ENCODE results near the gene POLR1G.

POLR1G gene

DNA sequence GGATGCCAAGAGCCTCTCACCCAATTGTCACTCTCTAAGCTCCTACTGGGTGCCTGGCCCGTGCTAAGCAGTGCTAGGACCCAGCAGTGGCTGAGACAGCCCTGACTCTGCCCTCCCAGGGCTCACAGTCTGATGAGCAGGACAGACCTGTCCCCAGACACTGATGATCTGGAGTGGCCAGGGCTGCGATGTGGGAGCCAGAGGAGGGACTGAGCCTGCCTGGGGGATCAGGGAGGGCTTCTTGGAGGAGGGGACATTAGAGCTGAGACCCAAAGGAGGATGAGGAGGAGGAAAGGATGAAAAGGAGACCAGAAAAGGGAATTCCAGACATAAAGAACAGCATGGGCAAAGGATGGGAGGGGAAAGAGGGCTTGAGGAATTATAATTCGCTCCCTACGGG, 10.7 kb downstream of the POLR1G start:
- POLR2A ChIA-PET: no interaction called here
- H3K4me3 ChIP-seq (ENCODE audit: low read depth, low read length): no peak overlapping the region
- CTCF ChIA-PET: interaction anchor here (1.5 to 4.5 kb wide), 2 partner anchors 11 to 62 kb away, joined by 3 to 21 read pairs; no protein-coding TSS in a partner anchor
- no peak for DNase-seq (ENCODE audit: low read depth, low spot score)
- TF ChIP-seq, protein P1, sequence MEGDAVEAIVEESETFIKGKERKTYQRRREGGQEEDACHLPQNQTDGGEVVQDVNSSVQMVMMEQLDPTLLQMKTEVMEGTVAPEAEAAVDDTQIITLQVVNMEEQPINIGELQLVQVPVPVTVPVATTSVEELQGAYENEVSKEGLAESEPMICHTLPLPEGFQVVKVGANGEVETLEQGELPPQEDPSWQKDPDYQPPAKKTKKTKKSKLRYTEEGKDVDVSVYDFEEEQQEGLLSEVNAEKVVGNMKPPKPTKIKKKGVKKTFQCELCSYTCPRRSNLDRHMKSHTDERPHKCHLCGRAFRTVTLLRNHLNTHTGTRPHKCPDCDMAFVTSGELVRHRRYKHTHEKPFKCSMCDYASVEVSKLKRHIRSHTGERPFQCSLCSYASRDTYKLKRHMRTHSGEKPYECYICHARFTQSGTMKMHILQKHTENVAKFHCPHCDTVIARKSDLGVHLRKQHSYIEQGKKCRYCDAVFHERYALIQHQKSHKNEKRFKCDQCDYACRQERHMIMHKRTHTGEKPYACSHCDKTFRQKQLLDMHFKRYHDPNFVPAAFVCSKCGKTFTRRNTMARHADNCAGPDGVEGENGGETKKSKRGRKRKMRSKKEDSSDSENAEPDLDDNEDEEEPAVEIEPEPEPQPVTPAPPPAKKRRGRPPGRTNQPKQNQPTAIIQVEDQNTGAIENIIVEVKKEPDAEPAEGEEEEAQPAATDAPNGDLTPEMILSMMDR (IDR thresholded peaks at IDR 0.05; ENCODE audit: insufficient read depth, low read length, missing control alignments): no peak

GRCh38 chr19:45418802-45419201, 12.4 kb downstream of the POLR1G start:
- CTCF ChIA-PET: interaction anchor here (4.5 kb wide), 1 partner anchor 60 kb away, joined by 21 read pairs; no protein-coding TSS in a partner anchor
- POLR2A ChIA-PET: no interaction called here
- DNase-seq (ENCODE audit: low read depth, low spot score): no peak
- H3K4me3 ChIP-seq (ENCODE audit: low read depth, low read length): no peak overlapping the region
- TF ChIP-seq, protein P1 (IDR thresholded peaks at IDR 0.05; ENCODE audit: insufficient read depth, low read length, missing control alignments): no peak

GRCh38 chr19:45419396-45419795, 13.0 kb downstream of the POLR1G start:
- no peak overlapping the region for H3K4me3 ChIP-seq (ENCODE audit: low read depth, low read length)
- ChIA-PET POLR2A (no interaction called here), CTCF (interaction anchor here (3.1 kb wide), 1 partner anchor 67 kb away, joined by 13 read pairs; no protein-coding TSS in a partner anchor)
- no peak for DNase-seq (ENCODE audit: low read depth, low spot score)
- TF ChIP-seq, protein P1 (IDR thresholded peaks at IDR 0.05; ENCODE audit: insufficient read depth, low read length, missing control alignments): no peak

- ChIA-PET POLR2A (no interaction called here), CTCF (interaction anchor here (2.2 to 3.1 kb wide), 3 partner anchors 20 to 66 kb away, joined by 6 to 13 read pairs (median 11); no protein-coding TSS in a partner anchor)
- DNase-seq (ENCODE audit: low read depth, low spot score): no peak
- H3K4me3 ChIP-seq (ENCODE audit: low read depth, low read length): no peak overlapping the region
- TF ChIP-seq, protein P1 (IDR thresholded peaks at IDR 0.05; ENCODE audit: insufficient read depth, low read length, missing control alignments): no peak
Observed at GRCh38 chr19:45419895-45420294, 13.5 kb downstream of the POLR1G start.

DNA sequence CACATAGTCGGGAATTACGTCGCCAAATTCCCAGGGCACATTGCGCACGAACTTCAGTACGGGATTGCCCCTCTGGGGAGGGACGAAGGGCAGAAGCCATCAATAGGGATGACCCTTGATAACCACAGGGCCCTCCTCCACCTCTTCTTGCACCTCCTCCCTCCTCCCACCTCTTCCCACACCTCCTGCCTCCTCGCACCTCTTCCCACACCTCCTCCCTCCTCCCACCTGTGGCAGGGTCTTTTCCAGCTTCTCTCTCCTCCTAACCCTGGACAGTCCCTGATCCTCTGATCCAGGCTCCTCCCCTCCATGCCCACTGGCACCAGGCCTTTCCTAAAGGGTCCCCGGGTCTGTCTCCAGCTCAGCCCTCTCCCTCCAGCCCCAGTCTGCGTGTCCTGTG, 13.9 kb downstream of the POLR1G start:
- CTCF ChIA-PET: interaction anchor here (2.2 to 3.1 kb wide), 3 partner anchors 19 to 66 kb away, joined by 6 to 13 read pairs (median 11); no protein-coding TSS in a partner anchor
- TF ChIP-seq, protein P1 (IDR thresholded peaks at IDR 0.05; ENCODE audit: insufficient read depth, low read length, missing control alignments): no peak
- no peak for DNase-seq (ENCODE audit: low read depth, low spot score)
- H3K4me3 ChIP-seq (ENCODE audit: low read depth, low read length): no peak overlapping the region
- POLR2A ChIA-PET: no interaction called here

- POLR2A ChIA-PET: no interaction called here
- H3K4me3 ChIP-seq (ENCODE audit: low read depth, low read length): no peak overlapping the region
- CTCF ChIA-PET: interaction anchor here (0.9 to 3.1 kb wide), 4 partner anchors 19 to 65 kb away, joined by 3 to 13 read pairs (median 8); no protein-coding TSS in a partner anchor
- TF ChIP-seq, protein P1 (IDR thresholded peaks at IDR 0.05; ENCODE audit: insufficient read depth, low read length, missing control alignments): no peak
- no peak for DNase-seq (ENCODE audit: low read depth, low spot score)
Observed at GRCh38 chr19:45420871-45421270, 14.4 kb downstream of the POLR1G start.

All from AG04449 (cell line).